ENCODE data around the gene PTPN9. TPM values are rescaled to one million over a fixed set of nuclear protein-coding genes. Genes with fewer than 3 reads are reported as not detected.
A peak's percentile ranks its signal among the peaks of the same experiment; 100 is the strongest.
"Not testable (repeated sequence)": the region's sequence is repeated elsewhere in the genome, so short reads cannot be mapped to it uniquely, and the experiment has no call there.

Gene PTPN9
- total and polyA plus RNA-seq, 8 donors: 21.9 to 50.4 (median 43.0) TPM

DNA sequence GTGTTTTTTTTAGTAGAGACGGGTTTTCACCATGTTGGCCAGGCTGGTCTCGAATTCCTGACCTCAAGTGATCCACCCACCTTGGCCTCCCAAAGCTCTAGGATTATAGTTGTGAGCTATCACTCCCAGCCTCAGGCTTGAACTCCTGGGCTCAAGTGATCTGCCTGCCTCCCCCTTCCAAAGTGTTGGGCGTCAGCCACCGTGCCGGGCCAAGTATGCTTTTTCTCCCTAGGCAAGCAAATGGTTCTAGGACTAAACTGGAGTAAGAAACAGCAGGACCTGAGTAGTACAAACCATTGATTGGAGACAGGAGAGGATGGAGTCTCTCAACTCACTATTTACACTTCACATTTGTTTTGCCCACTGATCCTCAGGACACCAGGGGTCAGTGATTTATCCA, 4.6 kb upstream of the PTPN9 start:
- no peaks in the 10 kb centered on the region for H3K36me3 ChIP-seq
- no peaks in the 10 kb centered on the region for H3K27me3 ChIP-seq
- no peak overlapping the region for H3K4me3 ChIP-seq
- DNase-seq: no peak
- intact Hi-C loops (cut with DNase I): no loop called here
- TF ChIP-seq, protein P1, sequence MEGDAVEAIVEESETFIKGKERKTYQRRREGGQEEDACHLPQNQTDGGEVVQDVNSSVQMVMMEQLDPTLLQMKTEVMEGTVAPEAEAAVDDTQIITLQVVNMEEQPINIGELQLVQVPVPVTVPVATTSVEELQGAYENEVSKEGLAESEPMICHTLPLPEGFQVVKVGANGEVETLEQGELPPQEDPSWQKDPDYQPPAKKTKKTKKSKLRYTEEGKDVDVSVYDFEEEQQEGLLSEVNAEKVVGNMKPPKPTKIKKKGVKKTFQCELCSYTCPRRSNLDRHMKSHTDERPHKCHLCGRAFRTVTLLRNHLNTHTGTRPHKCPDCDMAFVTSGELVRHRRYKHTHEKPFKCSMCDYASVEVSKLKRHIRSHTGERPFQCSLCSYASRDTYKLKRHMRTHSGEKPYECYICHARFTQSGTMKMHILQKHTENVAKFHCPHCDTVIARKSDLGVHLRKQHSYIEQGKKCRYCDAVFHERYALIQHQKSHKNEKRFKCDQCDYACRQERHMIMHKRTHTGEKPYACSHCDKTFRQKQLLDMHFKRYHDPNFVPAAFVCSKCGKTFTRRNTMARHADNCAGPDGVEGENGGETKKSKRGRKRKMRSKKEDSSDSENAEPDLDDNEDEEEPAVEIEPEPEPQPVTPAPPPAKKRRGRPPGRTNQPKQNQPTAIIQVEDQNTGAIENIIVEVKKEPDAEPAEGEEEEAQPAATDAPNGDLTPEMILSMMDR (IDR thresholded peaks at IDR 0.05): no peak
- ATAC-seq: no peak
- peaks cover 0 to 8% of the 10 kb centered on the region in 2 donors for H3K4me1 ChIP-seq
- no peak overlapping the region for H3K27ac ChIP-seq
- H3K9me3 ChIP-seq: no peaks in the 10 kb centered on the region

DNA sequence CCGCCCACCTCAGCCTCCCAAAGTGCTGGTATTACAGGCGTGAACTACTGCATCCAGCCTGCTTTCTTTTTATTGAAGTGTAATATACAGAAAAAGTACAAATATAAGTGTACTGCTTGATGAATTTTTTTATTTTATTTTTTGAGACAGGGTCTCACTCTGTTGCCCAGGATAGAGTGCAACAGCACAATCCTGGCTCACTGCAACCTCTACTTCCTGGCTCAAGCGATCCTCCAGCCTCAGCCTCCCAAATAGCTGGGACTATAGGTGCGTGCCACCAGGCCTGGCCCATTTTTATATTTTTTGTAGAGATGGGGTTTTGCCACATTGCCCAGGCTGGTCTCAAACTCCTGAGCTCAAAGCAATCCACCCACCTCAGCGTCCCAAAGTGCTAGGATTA, 3.8 kb upstream of the PTPN9 start:
- H3K27me3 ChIP-seq; H3K4me3 ChIP-seq; ATAC-seq; H3K9me3 ChIP-seq; DNase-seq; H3K4me1 ChIP-seq; intact Hi-C loops (cut with DNase I); H3K27ac ChIP-seq; H3K36me3 ChIP-seq: not testable (repeated sequence)

DNA sequence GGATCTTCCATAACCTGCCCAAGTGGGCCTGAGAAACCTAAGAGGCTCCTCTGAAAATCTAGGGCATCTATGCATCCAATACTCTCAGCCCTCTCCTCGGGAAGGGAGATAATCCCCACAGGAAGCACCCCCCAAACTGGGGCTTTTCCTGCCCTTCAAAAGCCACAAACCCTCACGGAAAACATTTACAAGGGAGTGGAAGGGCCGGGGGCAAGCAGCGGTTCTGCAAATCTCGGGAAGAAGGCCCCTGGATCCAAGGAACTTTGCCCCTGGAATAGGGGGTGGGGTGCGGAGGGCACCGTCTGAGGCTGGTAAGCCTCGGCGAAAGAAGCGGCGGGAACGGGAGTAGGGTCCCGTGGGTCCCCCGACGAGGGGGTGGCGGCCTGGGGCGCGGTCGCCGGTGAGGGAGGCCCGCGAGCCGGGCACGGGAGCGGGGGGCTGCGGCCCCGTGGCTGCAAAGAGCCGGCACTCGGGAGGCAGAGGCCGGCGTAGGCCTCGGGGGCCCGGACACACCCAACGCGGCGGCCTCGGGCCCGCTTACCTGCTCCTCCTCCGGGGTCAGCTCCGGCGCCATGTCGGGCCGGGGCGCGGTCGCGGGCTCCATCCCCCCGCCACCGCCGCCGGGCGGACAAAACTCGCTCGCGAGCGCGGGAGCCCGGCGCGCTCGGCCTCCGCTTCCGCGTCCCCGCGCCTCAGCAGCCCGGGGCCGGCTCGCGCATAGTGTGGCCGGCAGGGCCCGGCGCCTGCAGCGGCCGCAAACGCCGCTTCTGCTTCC, 755 bp downstream of the PTPN9 start:
- peak overlapping the region; percentile 88 to 89 for H3K4me3 ChIP-seq
- ATAC-seq: peak; percentile 69
- intact Hi-C loops (cut with DNase I): no loop called here
- TF ChIP-seq, protein P1 (IDR thresholded peaks at IDR 0.05): no peak
- no peaks in the 10 kb centered on the region for H3K36me3 ChIP-seq
- peak overlapping the region; percentile 92 to 94 for H3K27ac ChIP-seq
- peak in 3 of 4 donors; percentile 30 to 91 (median 36) for DNase-seq
- H3K4me1 ChIP-seq: peaks cover 8 to 35% of the 10 kb centered on the region in 2 donors
- H3K27me3 ChIP-seq: no peaks in the 10 kb centered on the region
- no peaks in the 10 kb centered on the region for H3K9me3 ChIP-seq

DNA sequence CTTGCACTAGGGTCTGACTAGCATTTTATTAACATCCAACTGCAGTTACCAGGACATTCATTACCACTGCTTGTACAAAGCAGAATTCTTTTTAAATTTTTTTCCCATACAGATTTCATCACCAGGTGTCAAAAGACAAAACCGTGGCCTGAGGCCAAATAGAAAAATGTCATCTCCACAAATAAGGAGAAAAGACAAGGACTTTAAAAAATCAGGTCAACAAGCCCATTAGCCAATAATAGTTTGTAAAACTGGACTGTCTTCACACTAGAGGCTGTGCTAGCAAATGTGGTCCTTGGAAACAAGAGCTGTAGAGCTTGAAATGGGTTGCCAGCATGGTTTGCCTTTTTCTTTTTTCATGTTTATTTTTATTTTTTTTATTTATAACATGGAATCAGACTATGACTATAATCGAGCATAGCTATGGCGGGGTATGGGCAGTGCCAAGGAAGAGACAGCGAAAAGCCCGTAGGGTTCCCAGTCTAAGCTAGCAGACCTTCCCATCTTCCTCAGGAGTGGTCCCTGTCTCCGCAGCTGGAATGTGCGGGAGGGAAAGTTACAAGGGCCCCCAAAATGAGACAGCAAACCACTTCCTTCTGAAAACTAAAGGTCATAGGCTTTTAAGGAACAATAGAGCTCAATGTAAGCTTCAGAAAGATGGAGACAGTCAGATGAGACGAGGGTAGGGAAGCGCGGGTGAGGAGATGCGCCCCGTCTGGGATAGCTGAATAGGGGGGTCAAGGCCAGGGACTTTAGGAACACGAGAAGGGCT, 1.5 kb downstream of the PTPN9 start:
- H3K4me1 ChIP-seq: peaks cover 8 to 43% of the 10 kb centered on the region in 2 donors
- intact Hi-C loops (cut with DNase I): no loop called here
- H3K27ac ChIP-seq: peak overlapping the region; percentile 92 to 94
- H3K4me3 ChIP-seq: peak overlapping the region; percentile 88 to 89
- TF ChIP-seq, protein P1 (IDR thresholded peaks at IDR 0.05): no peak
- H3K36me3 ChIP-seq: no peaks in the 10 kb centered on the region
- ATAC-seq (peak; percentile 5), DNase-seq (peak in 1 of 4 donors; percentile 10)
- no peaks in the 10 kb centered on the region for H3K27me3 ChIP-seq
- no peaks in the 10 kb centered on the region for H3K9me3 ChIP-seq

DNA sequence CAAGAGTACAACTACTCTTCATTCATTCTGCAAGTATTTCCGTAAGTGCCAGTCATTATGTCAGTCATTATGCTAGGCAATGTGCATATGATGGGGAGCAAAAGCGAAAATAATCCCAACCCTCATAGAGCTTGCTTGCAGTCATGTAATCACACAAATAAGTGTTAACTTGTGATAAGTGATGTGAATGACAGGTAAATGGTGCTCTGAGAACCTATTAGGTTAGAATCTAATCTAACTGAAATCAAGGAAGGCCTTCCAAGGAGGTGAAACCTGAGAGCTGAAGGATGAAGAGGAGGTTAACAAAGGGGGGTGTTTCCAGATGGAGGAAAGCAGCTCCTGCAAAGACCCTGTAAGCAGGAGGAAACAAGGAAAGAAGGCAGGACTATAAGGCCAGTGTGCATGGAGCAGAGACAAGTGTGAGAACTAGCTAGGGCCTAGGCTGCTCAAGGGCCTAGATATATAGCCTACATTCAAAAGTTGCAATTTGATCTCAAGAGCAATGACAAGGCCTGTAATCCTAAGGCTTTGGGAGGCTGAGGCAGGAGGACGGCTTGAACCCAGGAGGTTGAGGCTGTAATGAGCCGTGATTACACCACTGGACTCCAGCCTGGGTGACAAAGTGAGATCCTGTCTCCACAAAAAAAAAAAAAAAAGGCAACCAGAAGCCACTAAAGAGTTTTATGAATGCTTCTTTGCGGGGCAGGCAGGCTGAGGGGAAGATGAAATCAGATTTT, 5.3 kb downstream of the PTPN9 start:
- H3K36me3 ChIP-seq: no peaks in the 10 kb centered on the region
- H3K9me3 ChIP-seq: no peaks in the 10 kb centered on the region
- intact Hi-C loops (cut with DNase I): no loop called here
- peaks cover 8 to 51% of the 10 kb centered on the region in 2 donors for H3K4me1 ChIP-seq
- DNase-seq: no peak
- no peak for ATAC-seq
- no peak overlapping the region for H3K4me3 ChIP-seq
- TF ChIP-seq, protein P1 (IDR thresholded peaks at IDR 0.05): no peak
- no peaks in the 10 kb centered on the region for H3K27me3 ChIP-seq
- peak overlapping the region in 1 of 2 donors; percentile 31 for H3K27ac ChIP-seq

All from left lung (tissue), 10 donors.